NCI-H2196 (cell line): ENCODE measurements around the gene RPP25.

Source experiments
- DNase-seq: peaks from one replicate; lab custom pipeline; 2025; ENCODE audit not compliant: unreplicated experiment; lab: John Stamatoyannopoulos, UW

RPP25 gene

DNA sequence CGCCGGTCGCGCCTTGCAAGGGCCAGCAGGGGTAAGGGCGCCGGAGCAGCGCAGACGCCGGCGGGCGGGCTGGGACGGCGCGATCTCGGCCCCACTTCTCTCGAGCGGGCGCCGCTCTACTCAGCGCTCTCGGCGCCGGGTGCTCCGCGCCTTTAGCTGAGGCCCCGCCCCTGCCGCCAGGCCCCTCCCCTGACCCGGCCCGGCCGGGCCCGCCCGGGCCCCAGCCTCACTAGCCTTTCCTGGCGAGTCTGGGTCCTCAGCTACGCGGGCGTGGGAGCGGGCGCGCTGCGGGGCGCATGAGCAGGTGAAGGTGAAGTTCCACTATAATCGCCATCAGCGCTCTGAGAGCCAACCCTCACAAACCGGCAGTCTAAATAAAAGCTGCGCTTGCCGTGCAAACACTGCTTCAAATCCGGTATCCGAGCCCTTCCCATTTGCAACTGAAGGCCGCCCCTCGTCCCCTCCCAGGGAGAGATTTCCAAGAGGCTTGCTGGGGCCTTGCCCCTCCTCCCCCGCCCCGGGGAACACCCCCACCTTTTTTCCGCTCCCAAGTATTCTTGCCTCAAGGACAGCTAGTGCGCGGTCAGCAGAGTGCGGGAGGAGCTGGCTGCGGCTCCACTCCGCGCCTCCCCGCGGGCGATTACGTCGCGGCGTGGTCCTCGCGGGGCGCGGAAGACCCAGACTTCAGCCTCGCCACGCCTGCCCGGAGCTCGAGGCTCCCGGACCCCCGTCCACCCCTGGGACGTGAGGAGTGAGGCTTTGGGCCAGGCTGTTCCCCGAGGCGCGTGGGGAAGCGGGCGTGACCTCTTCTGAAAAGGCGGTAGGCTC is at the start of gene RPP25:
Gene RPP25, minus strand, starts transcription at position 125 of the 828 bp plus-strand sequence. CDS start 189 bp downstream, outside the sequence.
- peak; percentile 75 for DNase-seq

DNA sequence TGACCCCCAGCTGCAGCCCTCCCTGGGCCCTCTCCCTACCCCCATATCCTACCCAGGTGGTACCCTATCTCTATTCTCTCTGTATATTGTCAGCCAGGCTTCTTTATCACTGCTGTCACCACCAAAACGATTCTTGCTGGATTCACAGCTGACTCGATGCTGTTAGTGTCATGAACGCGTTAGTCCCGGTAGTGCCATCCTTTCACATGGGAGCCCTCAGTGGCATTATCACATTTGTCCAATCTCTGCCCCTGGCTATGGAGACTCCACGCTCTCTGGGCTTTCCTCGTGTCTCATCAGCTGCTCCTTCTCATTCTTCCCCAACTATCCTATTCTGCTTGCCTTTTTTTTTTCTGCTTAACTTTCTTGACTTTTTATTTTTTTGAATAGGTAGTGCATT is 45.8 kb upstream of the RPP25 start:
- no peak for DNase-seq

- DNase-seq, result no peak
Measured at GRCh38 chr15:75001310-75001709, 44.7 kb upstream of the RPP25 start.

DNA sequence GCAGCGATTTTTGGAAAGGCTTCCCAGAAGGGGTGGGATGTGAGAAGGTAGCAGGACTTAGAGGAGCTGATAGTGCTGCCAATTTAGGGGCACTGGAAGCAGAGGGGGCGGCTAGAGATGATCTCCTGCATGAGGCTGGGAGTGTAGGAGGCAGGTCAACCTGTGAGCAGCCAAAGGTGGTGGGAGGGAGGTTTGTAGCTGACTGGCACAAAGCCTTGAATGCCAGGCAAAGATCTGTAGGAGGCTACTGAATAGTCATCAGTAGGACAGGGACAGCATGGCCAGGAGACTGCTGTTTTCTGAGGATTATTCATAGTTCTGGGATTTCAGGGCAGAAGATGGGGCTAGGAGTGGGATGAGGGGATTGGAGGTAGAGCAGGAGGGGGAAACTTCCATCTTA is 41.0 kb upstream of the RPP25 start:
- DNase-seq, result no peak

DNA sequence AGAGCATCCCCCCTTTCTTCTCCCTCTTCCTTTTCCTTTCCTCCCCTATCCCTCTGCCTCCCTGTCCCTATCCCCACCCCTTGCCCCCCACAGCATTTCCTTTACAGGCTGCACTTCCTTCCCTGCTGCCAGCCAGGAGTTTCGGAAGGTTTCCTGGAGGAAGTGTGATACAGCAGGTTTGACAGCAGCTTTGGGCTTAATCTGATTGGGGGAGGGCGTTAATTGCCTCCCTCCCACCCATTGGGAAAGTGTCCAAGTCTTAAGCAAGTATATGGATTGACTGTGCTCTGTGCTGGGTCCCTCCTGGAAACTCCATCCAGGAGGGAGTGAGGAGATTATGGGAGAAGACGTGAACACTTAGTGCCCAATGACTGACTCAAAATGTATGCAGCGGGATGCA is 40.6 kb upstream of the RPP25 start:
- no peak for DNase-seq

GRCh38 chr15:74995779-74996765 is 39.5 kb upstream of the RPP25 start:
- DNase-seq, result no peak

GRCh38 chr15:74995182-74995778 is 38.7 kb upstream of the RPP25 start, which contains the start of gene SCAMP5:
SCAMP5 (plus strand) TSS chr15:74995563; CDS start chr15:75011840, 16,277 bp downstream.
- DNase-seq, result peak; percentile 90

DNA sequence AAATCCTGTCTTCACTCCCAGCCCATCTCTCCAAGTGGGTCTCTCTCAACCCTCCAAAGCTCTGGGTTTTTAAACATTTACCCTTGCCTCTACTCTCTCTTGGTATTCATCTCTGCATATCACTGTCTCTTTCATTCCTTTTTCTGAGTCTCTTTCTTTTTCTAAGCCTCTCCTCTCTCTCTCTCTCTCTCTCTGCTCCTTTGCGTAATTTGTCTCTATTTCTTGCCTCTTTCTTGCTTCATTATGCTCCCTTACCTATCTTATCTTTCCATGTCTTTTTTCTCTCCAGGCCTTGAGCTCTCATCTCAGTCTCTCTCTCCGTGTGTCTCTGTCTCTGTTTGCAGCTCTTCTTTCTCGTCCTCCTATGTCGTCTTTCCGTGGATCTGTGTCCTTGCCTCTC is 38.1 kb upstream of the RPP25 start:
- DNase-seq, result no peak

DNA sequence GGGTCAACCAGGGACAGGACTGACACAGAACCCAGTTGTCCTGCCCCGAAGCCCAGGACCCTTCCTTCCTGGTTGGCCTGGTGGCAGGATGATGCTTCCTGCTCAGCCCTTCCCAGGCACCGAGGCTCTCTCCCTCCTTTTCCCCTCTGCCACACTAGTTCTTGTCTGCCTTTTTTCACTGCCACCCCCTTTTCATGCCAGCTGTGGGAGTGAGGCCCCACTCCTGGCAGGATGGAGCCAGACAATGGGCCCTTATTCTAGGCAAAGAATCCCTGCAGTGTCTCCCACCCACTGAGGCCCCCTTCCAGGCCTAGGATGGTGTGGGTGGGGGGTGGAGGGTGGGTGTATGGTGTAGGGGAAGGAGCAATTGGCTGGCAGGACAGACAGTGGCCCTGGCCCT is 37.7 kb upstream of the RPP25 start:
- DNase-seq, result no peak

DNA sequence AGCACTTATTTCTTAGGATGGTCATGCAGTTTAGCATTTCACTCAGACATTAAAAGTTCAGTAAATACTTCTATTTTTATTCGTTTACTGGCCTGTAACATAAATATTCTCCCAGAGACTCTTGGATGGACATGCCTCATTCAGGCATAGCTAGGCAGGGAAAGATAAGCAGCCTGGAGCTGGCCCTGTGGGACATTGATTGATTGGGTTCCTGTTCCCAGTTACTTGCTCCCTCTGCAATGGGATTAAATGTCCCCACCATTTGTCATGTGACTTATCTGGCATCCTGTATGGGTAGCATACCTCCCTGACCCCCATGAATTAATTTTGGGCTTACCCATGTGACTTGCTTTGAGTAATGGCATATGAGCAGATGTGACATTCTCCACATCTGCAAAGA is 36.0 kb upstream of the RPP25 start:
- no peak for DNase-seq

- DNase-seq, result no peak
Measured at GRCh38 chr15:74989527-74989926, 33.0 kb upstream of the RPP25 start.

GRCh38 chr15:74988007-74988800 is 31.6 kb upstream of the RPP25 start:
- peak; percentile 56 for DNase-seq

GRCh38 chr15:74983725-74984231 is 27.2 kb upstream of the RPP25 start:
- DNase-seq, result no peak

DNA sequence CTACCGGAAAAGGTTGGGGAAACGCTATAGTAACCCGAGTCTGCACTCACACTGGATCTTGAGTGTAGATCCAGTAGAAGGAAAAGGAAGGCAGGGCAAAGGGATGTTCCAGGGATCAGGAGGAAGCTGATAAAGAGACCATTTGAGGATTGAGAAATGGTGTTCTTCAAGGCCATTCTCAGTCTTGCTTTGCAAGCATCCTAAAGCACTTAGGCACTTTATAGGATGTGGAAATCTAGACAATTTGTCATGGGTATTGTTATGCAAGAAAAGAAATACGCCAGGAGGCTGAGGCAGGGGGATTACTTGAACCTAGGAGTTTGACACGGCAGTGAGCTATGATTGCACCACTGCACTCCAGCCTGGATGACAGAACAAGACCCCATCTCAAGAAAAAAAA is 25.6 kb upstream of the RPP25 start:
- DNase-seq, result no peak

GRCh38 chr15:74978503-74978902 is 21.9 kb upstream of the RPP25 start:
- DNase-seq, result no peak

- no peak for DNase-seq
Measured at GRCh38 chr15:74978077-74978476, 21.5 kb upstream of the RPP25 start.

DNA sequence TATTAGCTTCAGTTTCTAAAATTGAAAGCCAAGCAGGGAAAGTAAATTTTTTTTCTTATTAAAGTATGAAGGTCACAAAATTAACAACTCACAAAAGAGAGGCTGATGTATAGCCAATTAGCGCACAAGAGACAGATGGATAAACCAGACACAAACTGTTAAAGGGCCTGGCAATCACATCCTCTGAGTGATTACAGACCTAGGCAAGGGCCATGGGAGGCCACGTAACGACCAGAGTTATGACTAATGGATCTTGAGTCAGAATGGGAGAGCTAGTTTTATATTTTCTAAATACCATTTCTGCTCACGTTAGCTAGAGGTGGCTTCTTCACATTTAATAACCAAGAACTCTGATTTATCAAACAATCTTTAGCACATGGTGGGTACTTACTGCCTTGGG is 21.0 kb upstream of the RPP25 start:
- DNase-seq, result no peak

GRCh38 chr15:74976159-74976558 is 19.6 kb upstream of the RPP25 start:
- DNase-seq, result no peak

DNA sequence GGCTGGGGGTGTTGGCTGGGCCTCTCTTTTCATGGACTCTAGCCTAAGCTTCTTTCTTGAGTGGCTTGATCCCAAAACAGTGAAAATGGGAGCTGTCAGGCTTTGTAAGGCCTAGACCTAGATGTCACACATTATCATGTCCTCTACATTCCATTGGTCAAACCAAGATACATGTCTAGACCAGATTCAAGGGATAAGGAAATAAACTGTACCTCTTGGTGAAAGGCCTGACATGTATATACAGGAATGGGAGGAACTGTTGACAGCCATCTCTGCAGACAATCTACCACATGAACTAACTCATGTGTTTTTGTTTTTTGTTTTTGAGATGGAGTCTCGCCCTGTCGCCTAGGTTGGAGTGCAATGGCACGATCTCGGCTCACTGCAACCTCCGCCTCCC is 11.1 kb upstream of the RPP25 start:
- no peak for DNase-seq

- no peak for DNase-seq
Measured at GRCh38 chr15:74964794-74965193, 8.2 kb upstream of the RPP25 start.
